ENCODE measurements around the gene KCNMA1. TPM values are rescaled to one million over a fixed set of nuclear protein-coding genes. Genes with fewer than 3 reads are reported as not detected.

The KCNMA1 gene
- total and polyA plus RNA-seq, 9 of the 15 experiments (the other 6 are each of a cell fraction or from before 2014, with no cell fraction given): 0.01 to 0.95 (median 0.15) TPM; not detected in 4

- DNase-seq (ENCODE audit: extremely low read depth in 1 of 4, low spot score in 3 of 4): no peak
- WGBS (ENCODE audit: insufficient coverage, low coverage, missing lambda C conversion rate): under 1% methylated on average over 13 of the region's 13 CpGs
- in situ Hi-C loops (cut with MboI): no loop called here
- H3K36me3 ChIP-seq (ENCODE audit: control insufficient read depth, insufficient read depth, low read length): no peaks in the 10 kb centered on the region
- no peak overlapping the region for H3K4me3 ChIP-seq
- H3K4me1 ChIP-seq (replicated peaks in 1 of 2; ENCODE audit: control insufficient read depth in 2 of 2, insufficient read depth in 2 of 2, low read length in 2 of 2): no peaks in the 10 kb centered on the region
- H3K79me2 ChIP-seq (ENCODE audit: control insufficient read depth, insufficient read depth, low read length): no peaks in the 10 kb centered on the region
- H3K9me3 ChIP-seq (replicated peaks; ENCODE audit: control insufficient read depth, insufficient read depth, low read depth, low read length): no peaks in the 10 kb centered on the region
- POLR2A ChIA-PET: no interaction called here
- no peak for FAIRE-seq
- no peak overlapping the region for H3K27ac ChIP-seq (ENCODE audit: extremely low read depth, low read depth, low read length)
- no TSS peak for BruUV-seq (replicated peaks)
- no peaks in the 10 kb centered on the region for H4K20me1 ChIP-seq (replicated peaks; ENCODE audit: control insufficient read depth, insufficient read depth, low read length)
- intact Hi-C loops (cut with micrococcal nuclease): loop anchor here (10.0 kb wide), 1 partner anchor 107 kb away; no protein-coding TSS in a partner anchor
- no peak for ATAC-seq
- H3K9me1 ChIP-seq (ENCODE audit: control insufficient read depth, insufficient read depth, low read length): no peaks in the 10 kb centered on the region
- H3K27me3 ChIP-seq (ENCODE audit: control insufficient read depth in 2 of 2, insufficient read depth in 2 of 2, low read length in 2 of 2): peaks cover 0 to 8% of the 10 kb centered on the region in 2 experiments; a peak in 2 of 5 replicates
- H2AFZ ChIP-seq (ENCODE audit: low read depth, low read length): no peak overlapping the region
- H3K9ac ChIP-seq (ENCODE audit: insufficient read depth in 1 of 2, low read depth in 2 of 2, low read length in 2 of 2): no peak overlapping the region
- CTCF ChIA-PET (ENCODE audit: low intra/inter-chr PET ratio): no interaction called here
- H3K4me2 ChIP-seq (ENCODE audit: insufficient read depth, low read length): no peak overlapping the region
- TF ChIP-seq MEF2D (tag; conservative IDR thresholded peaks at IDR 0.05; ENCODE audit: low read depth) (no peak), FOXK2 (conservative IDR thresholded peaks at IDR 0.05 in 1 of 2, IDR thresholded peaks at IDR 0.05 in 1 of 2; ENCODE audit: low read depth in 2 of 2) (no peak), TFAP4 (CRISPR knock-in tag; IDR thresholded peaks at IDR 0.05; ENCODE audit: borderline replicate concordance) (no peak), ZBTB26 (CRISPR knock-in tag; IDR thresholded peaks at IDR 0.05) (peak; percentile 31; the same call in 1 of the 2 replicates), CEBPG (CRISPR knock-in tag; IDR thresholded peaks at IDR 0.05) (no peak), CEBPG (tag; conservative IDR thresholded peaks at IDR 0.05 in 1 of 2, IDR thresholded peaks at IDR 0.05 in 1 of 2) (no peak), BRD4 (IDR thresholded peaks at IDR 0.05) (no peak), GTF2B (IDR thresholded peaks at IDR 0.05; ENCODE audit: extremely low read depth, insufficient read length) (no peak), MNT (conservative IDR thresholded peaks at IDR 0.05) (no peak), NONO (IDR thresholded peaks at IDR 0.05; ENCODE audit: low read depth in 2 of 2, low read length in 1 of 2) (no peak), THAP7 (CRISPR knock-in tag; IDR thresholded peaks at IDR 0.05) (no peak), ELF4 (CRISPR knock-in tag; IDR thresholded peaks at IDR 0.05) (0 out of 2 replicates have a peak, but pooled peaks have one; percentile 47), MCM3 (IDR thresholded peaks at IDR 0.05) (0 out of 2 replicates have a peak, but pooled peaks have one; percentile 42), SUPT5H (IDR thresholded peaks at IDR 0.05) (no peak), ZNF551 (CRISPR knock-in tag; IDR thresholded peaks at IDR 0.05) (no peak)
These were observed 99.8 kb downstream of the KCNMA1 start for GRCh38 chr10:77537720-77538373.
